Right lobe of liver (tissue), 6 donors: ENCODE measurements around the gene PPP1R14C. TPM values are rescaled to one million over a fixed set of nuclear protein-coding genes. Genes with fewer than 3 reads are reported as not detected.
"Not testable (repeated sequence)": the region's sequence is repeated elsewhere in the genome, so short reads cannot be mapped to it uniquely, and the experiment has no call there.

Experiments used
- ATAC-seq, 4 donors: fragments of 200-7000 bp; cut with Tn5 transposase; one replicate each; pipeline ENCODE4 v1.9.1; 2020; ENCODE audit warnings: mild to moderate bottlenecking in 4 of 4, moderate library complexity in 4 of 4
- DNase-seq, 3 donors: peaks; one replicate each; pipeline ENCODE4 v3.0.0-alpha.2; 2020
- H3K27ac ChIP-seq, 3 donors: fragments of 200-600 bp; one replicate each; pipeline ENCODE4 v1.8.0; 2022
- H3K27me3 ChIP-seq, 2 donors: fragments of 200-600 bp; one replicate each; pipeline ENCODE4 v1.8.0; 2022
- H3K36me3 ChIP-seq, 4 donors: fragments of 200-600 bp; sonication (generic) in 1 of 4; one replicate each; pipeline versions ENCODE4 v1.5.1 to v1.8.0; 2017 to 2022; ENCODE audit warnings: control low read depth in 1 of 4
- H3K4me1 ChIP-seq, 4 donors: fragments of 200-600 bp; sonication (generic) in 1 of 4; one replicate each; pipeline versions ENCODE4 v1.5.1 to v1.8.0; 2017 to 2022; ENCODE audit warnings: control low read depth in 1 of 4
- H3K4me3 ChIP-seq, 3 donors: fragments of 200-600 bp; one replicate each; pipeline ENCODE4 v1.8.0; 2022
- H3K9me3 ChIP-seq, 4 donors: fragments of 200-600 bp; sonication (generic) in 1 of 4; one replicate each; pipeline versions ENCODE4 v1.5.1 to v1.8.0; 2017 to 2022; ENCODE audit warnings: control low read depth in 1 of 4
- CTCF ChIP-seq, 4 donors: fragments of 200-600 bp in 3 of 4; fragments of 450-650 bp in 1 of 4; IDR thresholded peaks; one replicate each; pipeline versions ENCODE4 v1.5.1 to v1.8.0; 2016 to 2022; ENCODE audit warnings: antibody characterized with exemption in 4 of 4, mild to moderate bottlenecking in 2 of 4
- POLR2A ChIP-seq: fragments of 450-650 bp; IDR thresholded peaks from one replicate; pipeline ENCODE4 v1.6.1; 2017; ENCODE audit warnings: antibody characterized with exemption, mild to moderate bottlenecking
- WGBS: methylation state at CpG from one replicate; pipeline ENCODE4 v1.1.6; 2018; ENCODE audit warnings: low coverage, low lambda C conversion rate; ENCODE audit not compliant: insufficient coverage; ENCODE audit errors: missing lambda C conversion rate; 5-methylcytosine and 5-hydroxymethylcytosine counted together
- intact Hi-C, 2 donors: fragments of 100-400 bp; cut with DNase I; formaldehyde crosslinking; loops; one replicate each; pipeline versions ENCODE4 v1.11.2 to v1.14.1; 2022
- total RNA-seq, 6 experiments: library from RNA; depleted of rRNA in 2 of 6; stranded (reverse); fragments of >200 nt in 2 of 6; fragmentation: NEBNext Ultra II Directional in 3 of 6; extraction: Animal tissue kit (Norgen Biotek cat#: 25700) in 3 of 6; gene quantifications; one replicate each; pipeline versions ENCODE4 v1.1.0 to v1.2.4, GENCODE V29; 2016 to 2023
- donor health status: DM: no; HTN: yes; CAD: no.
- donor health status: DM: no; HTN: no; CAD: no.
- donor health status: DM: no; HTN: no; CAD: no.
- donor health status: DM: no; HTN: yes; CAD: no.
- donor health status: DM: no; HTN: yes; CAD: no.

The PPP1R14C gene
- total RNA-seq, 6 experiments from 2014 or later = not detected

- WGBS = 100% methylated on average over 1 of the region's 2 CpGs
- no peaks in the 10 kb centered on the region for H3K27me3 ChIP-seq
- no peak for TF ChIP-seq POLR2A
- TF ChIP-seq CTCF (IDR thresholded peaks at IDR 0.05) = no peak
- intact Hi-C loops = no loop called here
- DNase-seq (no peak), ATAC-seq (no peak)
- no peaks in the 10 kb centered on the region for H3K4me1 ChIP-seq
- no peaks in the 10 kb centered on the region for H3K9me3 ChIP-seq
- no peaks in the 10 kb centered on the region for H3K36me3 ChIP-seq
- H3K27ac ChIP-seq = no peak overlapping the region
- no peak overlapping the region for H3K4me3 ChIP-seq
These were observed 9.2 kb upstream of the PPP1R14C start for GRCh38 chr6:150133686-150134085.

GRCh38 chr6:150134280-150134920 is 8.4 kb upstream of the PPP1R14C start:
- Histone ChIP-seq H3K4me1 (no peaks in the 10 kb centered on the region), H3K27me3 (no peaks in the 10 kb centered on the region), H3K4me3 (no peak overlapping the region), H3K9me3 (no peaks in the 10 kb centered on the region), H3K36me3 (no peaks in the 10 kb centered on the region), H3K27ac (no peak overlapping the region)
- no peak for TF ChIP-seq CTCF (IDR thresholded peaks at IDR 0.05)
- TF ChIP-seq POLR2A = no peak
- intact Hi-C loops = no loop called here
- WGBS = 67% methylated on average over 5 of the region's 7 CpGs
- ATAC-seq (no peak), DNase-seq (no peak)

GRCh38 chr6:150137711-150138110 is 5.1 kb upstream of the PPP1R14C start:
- H3K9me3 ChIP-seq, H3K36me3 ChIP-seq, H3K4me3 ChIP-seq, ATAC-seq, intact Hi-C loops, DNase-seq, H3K27ac ChIP-seq, H3K27me3 ChIP-seq, H3K4me1 ChIP-seq: not testable (repeated sequence)
- WGBS = 38% methylated on average over 3 of the region's 3 CpGs

- H3K36me3 ChIP-seq = no peaks in the 10 kb centered on the region
- ATAC-seq = no peak
- no peak for TF ChIP-seq POLR2A
- TF ChIP-seq CTCF (IDR thresholded peaks at IDR 0.05) = no peak
- intact Hi-C loops = no loop called here
- H3K27ac ChIP-seq = no peak overlapping the region
- DNase-seq = no peak
- H3K4me1 ChIP-seq = peaks cover 0 to 15% (median 0%) of the 10 kb centered on the region in 4 donors
- peaks cover 0 to 3% of the 10 kb centered on the region in 2 donors for H3K27me3 ChIP-seq
- WGBS = 45% methylated on average over 5 of the region's 7 CpGs
- H3K9me3 ChIP-seq = no peaks in the 10 kb centered on the region
- H3K4me3 ChIP-seq = no peak overlapping the region
These were observed 4.2 kb upstream of the PPP1R14C start for GRCh38 chr6:150138638-150139037.

- no peak for DNase-seq
- TF ChIP-seq POLR2A (no peak), CTCF (IDR thresholded peaks at IDR 0.05) (no peak)
- Histone ChIP-seq H3K36me3 (no peaks in the 10 kb centered on the region), H3K27ac (no peak overlapping the region), H3K27me3 (peaks cover 3 to 9% of the 10 kb centered on the region in 2 donors), H3K4me1 (peaks cover 0 to 16% (median 0%) of the 10 kb centered on the region in 4 donors), H3K9me3 (no peaks in the 10 kb centered on the region), H3K4me3 (no peak overlapping the region)
- 22% methylated on average over 3 of the region's 3 CpGs for WGBS
- intact Hi-C loops = no loop called here
- ATAC-seq = no peak
These were observed 3.3 kb upstream of the PPP1R14C start for GRCh38 chr6:150139533-150139932.
